RWPE1 (cell line): ENCODE results near the gene NTSR1.

Source experiments
- CTCF ChIA-PET: fragments of 350-600 bp; sonication (Branson Sonifier 250); formaldehyde crosslinking; extraction: SDS; loops from one replicate; lab custom pipeline; 2021; lab: Yijun Ruan, JAX
- POLR2A ChIA-PET: fragments of 400-600 bp; formaldehyde crosslinking; extraction: SDS; loops from one replicate; lab custom pipeline; 2020; ENCODE audit warnings: antibody characterized with exemption; ENCODE audit not compliant: low non-redundant PET; lab: Yijun Ruan, JAX
- DNase-seq: peaks from one replicate; pipeline ENCODE4 v3.0.0; 2012; ENCODE audit warnings: low spot score
- H3K27ac ChIP-seq: fragments of 450-650 bp; 2 replicates; pipeline ENCODE4 v1.5.1; 2017
- TF ChIP-seq, protein P1 (sequence below): fragments of 450-650 bp; conservative IDR thresholded peaks from 2 replicates; pipeline ENCODE4 v1.5.1; 2017; ENCODE audit warnings: low read depth, mild to moderate bottlenecking

Gene NTSR1

DNA sequence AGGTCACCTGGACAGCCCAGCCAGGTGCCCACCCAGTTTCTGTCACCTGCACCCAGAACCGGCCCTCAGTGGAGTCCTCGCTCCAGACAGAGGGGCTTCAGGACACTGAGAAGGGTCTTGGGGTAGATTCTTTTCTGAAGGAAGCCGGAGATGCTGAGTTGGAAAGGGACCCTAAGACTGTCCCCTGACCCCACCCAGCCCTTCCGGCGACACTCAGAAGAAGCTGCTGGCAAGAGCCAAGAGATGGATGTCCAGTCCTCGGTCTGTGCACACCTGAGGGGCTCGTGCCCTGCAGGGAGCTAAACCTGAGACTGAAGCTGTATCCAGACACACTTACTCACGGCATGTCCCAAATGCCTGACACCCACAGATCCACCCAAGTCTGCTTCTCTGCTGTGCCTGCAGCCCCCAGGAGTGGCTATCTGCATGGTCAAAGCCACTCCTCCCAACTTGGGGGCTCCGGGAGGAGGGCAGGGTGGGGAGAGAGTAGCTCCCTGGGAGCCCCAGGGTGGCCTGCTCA, 20.2 kb downstream of the NTSR1 start:
- CTCF ChIA-PET: interaction anchor here (0.6 to 1.5 kb wide), 2 partner anchors 20 to 55 kb away, joined by 3 read pairs; partner anchors contain the start of gene NTSR1
- H3K27ac ChIP-seq: peak overlapping the region; percentile 3; the same call in 1 of the 2 replicates
- DNase-seq: no peak
- POLR2A ChIA-PET: no interaction called here
- TF ChIP-seq, protein P1, sequence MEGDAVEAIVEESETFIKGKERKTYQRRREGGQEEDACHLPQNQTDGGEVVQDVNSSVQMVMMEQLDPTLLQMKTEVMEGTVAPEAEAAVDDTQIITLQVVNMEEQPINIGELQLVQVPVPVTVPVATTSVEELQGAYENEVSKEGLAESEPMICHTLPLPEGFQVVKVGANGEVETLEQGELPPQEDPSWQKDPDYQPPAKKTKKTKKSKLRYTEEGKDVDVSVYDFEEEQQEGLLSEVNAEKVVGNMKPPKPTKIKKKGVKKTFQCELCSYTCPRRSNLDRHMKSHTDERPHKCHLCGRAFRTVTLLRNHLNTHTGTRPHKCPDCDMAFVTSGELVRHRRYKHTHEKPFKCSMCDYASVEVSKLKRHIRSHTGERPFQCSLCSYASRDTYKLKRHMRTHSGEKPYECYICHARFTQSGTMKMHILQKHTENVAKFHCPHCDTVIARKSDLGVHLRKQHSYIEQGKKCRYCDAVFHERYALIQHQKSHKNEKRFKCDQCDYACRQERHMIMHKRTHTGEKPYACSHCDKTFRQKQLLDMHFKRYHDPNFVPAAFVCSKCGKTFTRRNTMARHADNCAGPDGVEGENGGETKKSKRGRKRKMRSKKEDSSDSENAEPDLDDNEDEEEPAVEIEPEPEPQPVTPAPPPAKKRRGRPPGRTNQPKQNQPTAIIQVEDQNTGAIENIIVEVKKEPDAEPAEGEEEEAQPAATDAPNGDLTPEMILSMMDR: no peak

DNA sequence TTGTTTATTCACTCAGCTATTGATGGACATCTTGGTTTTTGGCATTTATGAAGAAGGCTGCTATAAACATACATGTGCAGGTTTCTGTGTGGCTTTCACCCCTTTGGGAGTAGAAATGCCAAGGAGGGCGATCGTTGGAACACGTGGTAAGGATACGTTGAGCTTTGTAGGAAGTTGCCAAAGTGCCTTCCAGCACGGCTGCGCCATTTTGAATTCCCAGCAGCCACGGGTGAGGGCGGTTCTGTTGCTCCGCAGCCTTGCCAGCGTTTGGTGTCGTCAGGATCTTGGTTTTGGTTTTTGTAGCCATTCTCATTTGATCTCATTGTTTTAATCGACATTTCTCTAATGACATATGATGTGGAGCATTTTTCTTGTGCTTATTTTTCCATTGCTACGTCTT, 21.8 kb downstream of the NTSR1 start:
- POLR2A ChIA-PET: no interaction called here
- no peak for DNase-seq
- no peak overlapping the region for H3K27ac ChIP-seq
- CTCF ChIA-PET: interaction anchor here (0.7 to 1.1 kb wide), 2 partner anchors 61 to 169 kb away, joined by 3 to 4 read pairs; no protein-coding TSS in a partner anchor
- TF ChIP-seq, protein P1: no peak

DNA sequence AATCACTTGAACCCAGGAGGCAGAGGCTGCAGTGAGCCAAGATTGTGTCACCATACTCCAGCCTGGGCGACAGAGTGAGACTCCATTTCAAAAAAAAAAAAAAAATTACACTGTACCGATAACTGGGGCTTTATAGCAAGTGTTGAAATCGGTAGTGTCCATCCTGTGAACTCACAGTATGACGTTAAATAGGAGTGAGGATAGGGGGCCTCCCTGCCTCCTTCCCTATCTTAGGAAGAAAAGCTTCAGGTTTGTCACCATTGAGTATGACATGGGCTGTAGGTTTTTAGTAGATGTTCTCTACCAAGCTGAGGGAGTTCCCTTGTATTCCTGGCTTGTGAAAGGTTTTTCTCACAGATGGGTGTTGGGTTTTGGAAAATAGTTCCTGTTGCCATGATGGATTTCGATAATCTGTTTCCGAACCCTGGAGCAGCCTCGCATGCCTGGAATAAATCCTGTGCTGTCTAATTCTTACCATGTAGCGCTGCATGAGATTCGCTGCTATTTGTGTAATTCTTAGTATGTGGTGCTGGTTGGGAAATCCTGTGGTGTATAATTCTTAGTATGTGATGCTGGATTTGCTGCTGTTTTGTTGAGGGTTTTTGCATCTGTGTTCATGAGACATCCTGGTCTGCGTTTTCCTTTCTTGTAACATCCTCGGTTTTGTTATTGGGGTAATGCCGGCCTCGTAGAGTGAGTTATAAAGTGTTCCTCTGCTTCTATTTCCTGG, 23.6 kb downstream of the NTSR1 start:
- ChIA-PET CTCF (interaction anchor here (0.5 to 0.7 kb wide), 3 partner anchors 136 to 353 kb away, joined by 3 to 7 read pairs (median 4); no protein-coding TSS in a partner anchor), POLR2A (no interaction called here)
- H3K27ac ChIP-seq: no peak overlapping the region
- DNase-seq: no peak
- TF ChIP-seq, protein P1: no peak

DNA sequence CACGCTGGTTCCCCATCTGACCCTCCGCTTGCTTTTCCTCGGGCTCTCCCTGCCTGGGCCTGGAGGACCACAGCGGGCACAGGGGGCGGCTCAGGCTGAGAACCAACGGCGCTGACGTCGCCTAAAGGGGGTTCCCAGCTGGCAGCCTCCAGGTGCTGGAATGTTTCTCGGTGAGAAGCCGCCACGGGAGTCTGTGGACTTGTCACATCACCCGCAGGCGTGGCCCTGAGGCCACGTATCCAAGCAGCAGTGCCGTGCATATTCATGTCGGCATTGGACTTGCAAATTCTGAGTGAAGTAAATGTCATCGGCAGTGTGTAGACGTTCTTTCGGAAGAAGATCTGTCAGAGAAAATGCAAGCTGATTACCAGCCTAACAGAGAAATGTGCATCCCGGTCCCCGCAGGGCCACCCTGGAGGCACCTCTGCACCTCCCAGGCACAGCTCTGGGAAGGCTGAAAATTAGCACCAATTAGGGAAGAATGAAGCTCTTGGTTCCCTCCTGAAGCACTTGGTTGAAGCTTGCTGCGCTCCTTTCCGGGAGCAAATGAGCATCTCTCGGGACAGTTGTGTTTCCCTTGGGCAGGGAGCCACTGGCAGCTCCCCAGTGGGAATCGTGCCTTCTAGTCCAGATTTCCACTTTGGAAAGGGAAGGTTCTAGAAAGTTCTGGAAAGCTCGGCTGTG, 24.3 kb downstream of the NTSR1 start:
- ChIA-PET POLR2A (no interaction called here), CTCF (interaction anchor here (0.5 to 0.8 kb wide), 5 partner anchors 9 to 333 kb away, joined by 3 to 6 read pairs (median 5); no protein-coding TSS in a partner anchor)
- H3K27ac ChIP-seq: peak overlapping the region; percentile 5; the same call in 1 of the 2 replicates

DNA sequence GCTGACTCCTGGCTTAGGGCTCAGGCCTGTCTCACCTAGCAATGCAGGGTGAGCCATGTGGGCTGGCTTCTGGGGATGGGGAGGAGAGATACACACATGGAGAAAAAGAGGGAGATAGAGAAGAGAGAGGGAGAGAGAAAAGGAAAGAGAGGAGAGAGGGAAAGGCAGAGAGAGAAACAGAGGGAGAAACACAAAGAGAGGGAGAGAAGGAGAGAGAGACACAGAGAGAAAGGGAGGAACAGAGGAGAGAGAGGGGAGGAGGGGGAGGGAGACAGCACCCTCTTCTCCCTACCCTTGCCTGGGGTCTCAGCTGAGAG, 24.8 kb downstream of the NTSR1 start:
- CTCF ChIA-PET: interaction anchor here (0.7 to 0.8 kb wide), 2 partner anchors 10 to 333 kb away, joined by 5 read pairs; no protein-coding TSS in a partner anchor
- TF ChIP-seq, protein P1: no peak
- H3K27ac ChIP-seq: peak overlapping the region; percentile 5; the same call in 1 of the 2 replicates
- POLR2A ChIA-PET: no interaction called here
- DNase-seq: no peak

More for the DNA sequence above, 24.3 kb downstream of the NTSR1 start:
- TF ChIP-seq, protein P1: no peak
- DNase-seq: no peak

DNA sequence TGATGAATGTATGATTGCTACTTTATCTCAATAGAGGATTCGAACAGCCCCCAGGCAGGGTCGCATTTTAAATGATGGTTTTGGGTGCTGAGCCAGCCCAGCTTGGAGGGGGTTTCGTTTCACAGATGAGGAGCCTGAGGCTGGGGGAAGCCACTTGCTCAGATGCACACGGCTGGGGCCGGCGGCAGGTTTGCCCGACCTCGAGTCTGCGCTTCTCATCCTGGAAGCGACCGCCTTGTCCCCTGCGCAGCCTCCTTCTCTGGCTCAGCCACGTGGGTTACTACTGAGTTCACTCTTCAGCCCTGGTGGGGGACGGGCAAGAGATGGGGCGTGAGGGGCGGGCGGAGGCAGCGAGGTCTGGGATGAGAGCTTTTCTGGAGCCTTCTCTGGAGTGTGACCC, 25.3 kb downstream of the NTSR1 start:
- POLR2A ChIA-PET: interaction anchor here (0.6 kb wide), 1 partner anchor 965 kb away, joined by 5 read pairs; no protein-coding TSS in a partner anchor
- CTCF ChIA-PET: interaction anchor here (0.6 kb wide), 1 partner anchor 234 kb away, joined by 4 read pairs; no protein-coding TSS in a partner anchor
- DNase-seq: no peak
- TF ChIP-seq, protein P1: no peak
- no peak overlapping the region for H3K27ac ChIP-seq
